RWPE2 (cell line): ENCODE results near the gene NES.

ENCODE experiments used
- ATAC-seq: fragments of 200-7000 bp; cut with Tn5 transposase; 3 replicates; pipeline ENCODE4 v1.9.1; 2021; ENCODE audit warnings: low read depth
- DNase-seq: peaks from one replicate; pipeline ENCODE4 v3.0.0-alpha.2; 2020; ENCODE audit warnings: low spot score
- H3K27ac ChIP-seq: fragments of 450-650 bp; 2 replicates; pipeline ENCODE4 v1.5.1; 2017; ENCODE audit warnings: mild to moderate bottlenecking; ENCODE audit not compliant: poor library complexity, severe bottlenecking
- H3K27me3 ChIP-seq: fragments of 250-450 bp; sonication (Bioruptor Pico); 2 replicates; pipeline ENCODE4 v1.5.1; 2021; ENCODE audit warnings: mild to moderate bottlenecking, moderate library complexity; ENCODE audit not compliant: insufficient read depth, poor library complexity, severe bottlenecking
- H3K36me3 ChIP-seq: fragments of 250-450 bp; sonication (Bioruptor Pico); 2 replicates; pipeline ENCODE4 v1.5.1; 2020; ENCODE audit warnings: low read depth, mild to moderate bottlenecking, moderate library complexity
- H3K4me1 ChIP-seq: fragments of 250-450 bp; sonication (Bioruptor Pico); 2 replicates; pipeline ENCODE4 v1.5.1; 2021; ENCODE audit warnings: mild to moderate bottlenecking, moderate library complexity; ENCODE audit not compliant: insufficient read depth, poor library complexity, severe bottlenecking
- H3K4me3 ChIP-seq: fragments of 250-450 bp; sonication (Bioruptor Pico); 2 replicates; pipeline ENCODE4 v1.5.1; 2021; ENCODE audit warnings: mild to moderate bottlenecking, moderate library complexity; ENCODE audit not compliant: severe bottlenecking
- H3K9me3 ChIP-seq: fragments of 250-450 bp; sonication (Bioruptor Pico); 2 replicates; pipeline ENCODE4 v1.5.1; 2021; ENCODE audit warnings: mild to moderate bottlenecking, moderate library complexity; ENCODE audit not compliant: severe bottlenecking
- TF ChIP-seq, protein P1 (sequence below): fragments of 450-650 bp; IDR thresholded peaks from one replicate; pipeline ENCODE4 v1.5.1; 2017; ENCODE audit warnings: mild to moderate bottlenecking, moderate library complexity; ENCODE audit not compliant: poor library complexity, severe bottlenecking

NES gene

DNA sequence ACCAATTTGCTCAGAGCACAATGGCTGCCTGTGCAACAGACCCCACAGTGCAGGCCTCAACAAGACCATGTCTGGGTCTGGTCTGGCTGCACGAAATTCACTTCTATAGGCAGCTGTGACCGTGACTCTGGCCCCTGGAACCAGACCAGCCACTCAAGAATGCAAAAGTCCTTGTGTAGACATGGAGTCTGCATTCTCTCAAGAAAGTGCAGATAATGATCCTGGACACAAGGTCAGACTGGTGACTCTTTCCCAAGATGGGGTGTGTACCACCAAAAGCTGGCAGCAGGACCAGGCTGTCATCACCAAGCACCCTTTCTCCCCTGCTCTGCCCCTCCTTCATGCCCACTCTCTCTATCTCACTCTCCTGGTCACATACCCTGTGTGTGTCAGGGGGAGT is 43.9 kb upstream of the NES start:
- Histone ChIP-seq H3K4me3 (no peak overlapping the region), H3K4me1 (peaks cover 8% of the 10 kb centered on the region), H3K9me3 (no peaks in the 10 kb centered on the region), H3K27ac (no peak overlapping the region), H3K27me3 (no peaks in the 10 kb centered on the region), H3K36me3 (peaks cover 43% of the 10 kb centered on the region)
- TF ChIP-seq, protein P1, sequence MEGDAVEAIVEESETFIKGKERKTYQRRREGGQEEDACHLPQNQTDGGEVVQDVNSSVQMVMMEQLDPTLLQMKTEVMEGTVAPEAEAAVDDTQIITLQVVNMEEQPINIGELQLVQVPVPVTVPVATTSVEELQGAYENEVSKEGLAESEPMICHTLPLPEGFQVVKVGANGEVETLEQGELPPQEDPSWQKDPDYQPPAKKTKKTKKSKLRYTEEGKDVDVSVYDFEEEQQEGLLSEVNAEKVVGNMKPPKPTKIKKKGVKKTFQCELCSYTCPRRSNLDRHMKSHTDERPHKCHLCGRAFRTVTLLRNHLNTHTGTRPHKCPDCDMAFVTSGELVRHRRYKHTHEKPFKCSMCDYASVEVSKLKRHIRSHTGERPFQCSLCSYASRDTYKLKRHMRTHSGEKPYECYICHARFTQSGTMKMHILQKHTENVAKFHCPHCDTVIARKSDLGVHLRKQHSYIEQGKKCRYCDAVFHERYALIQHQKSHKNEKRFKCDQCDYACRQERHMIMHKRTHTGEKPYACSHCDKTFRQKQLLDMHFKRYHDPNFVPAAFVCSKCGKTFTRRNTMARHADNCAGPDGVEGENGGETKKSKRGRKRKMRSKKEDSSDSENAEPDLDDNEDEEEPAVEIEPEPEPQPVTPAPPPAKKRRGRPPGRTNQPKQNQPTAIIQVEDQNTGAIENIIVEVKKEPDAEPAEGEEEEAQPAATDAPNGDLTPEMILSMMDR: no peak
- ATAC-seq (no peak), DNase-seq (no peak)

DNA sequence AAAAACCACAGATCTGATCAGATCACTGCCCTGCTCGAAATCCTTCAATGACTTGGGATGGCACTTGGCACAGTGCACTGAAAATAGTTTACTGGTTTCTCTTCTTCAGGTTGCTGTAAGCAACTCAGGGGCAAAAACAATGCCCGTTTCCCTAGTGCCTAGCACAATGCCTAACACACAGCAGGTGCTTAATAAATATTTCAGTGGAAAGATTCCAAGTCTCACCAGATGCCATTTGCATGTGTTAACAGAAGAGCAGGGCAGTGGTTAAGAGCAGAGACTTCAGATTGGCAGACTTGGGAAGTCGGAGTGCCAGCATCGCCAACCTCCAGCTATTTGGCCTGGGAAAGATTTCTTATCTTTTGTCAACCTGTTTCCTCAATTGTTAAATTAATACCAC is 40.1 kb upstream of the NES start:
- TF ChIP-seq, protein P1: no peak
- DNase-seq: no peak
- H3K27ac ChIP-seq: no peak overlapping the region
- H3K9me3 ChIP-seq: no peaks in the 10 kb centered on the region
- no peaks in the 10 kb centered on the region for H3K27me3 ChIP-seq
- peaks cover 12% of the 10 kb centered on the region for H3K4me1 ChIP-seq
- ATAC-seq: no peak
- peaks cover 7% of the 10 kb centered on the region for H3K36me3 ChIP-seq
- H3K4me3 ChIP-seq: no peak overlapping the region

DNA sequence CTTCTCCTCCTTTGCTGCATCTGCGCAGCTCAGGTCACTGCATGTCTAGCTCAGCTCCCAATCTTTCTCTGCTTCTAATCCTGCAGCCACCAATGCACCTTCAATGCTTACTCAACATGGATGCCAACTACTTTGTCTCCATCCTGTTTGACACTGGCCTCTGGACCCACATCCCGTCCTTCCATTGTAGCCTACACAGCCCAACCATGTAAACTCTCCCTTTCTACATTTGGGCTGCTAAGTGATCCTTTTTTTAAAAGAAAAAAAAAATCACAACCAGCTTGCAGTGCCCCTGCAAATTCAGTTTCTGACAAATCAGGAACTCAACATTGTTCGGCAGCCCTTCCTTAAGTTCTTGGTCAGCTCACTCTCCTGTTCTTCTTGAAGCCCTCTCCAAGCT is 37.6 kb upstream of the NES start:
- no peaks in the 10 kb centered on the region for H3K27me3 ChIP-seq
- no peaks in the 10 kb centered on the region for H3K9me3 ChIP-seq
- ATAC-seq: no peak
- H3K4me1 ChIP-seq: peaks cover 25% of the 10 kb centered on the region
- H3K4me3 ChIP-seq: no peak overlapping the region
- no peak overlapping the region for H3K27ac ChIP-seq
- H3K36me3 ChIP-seq: no peaks in the 10 kb centered on the region
- TF ChIP-seq, protein P1: no peak
- no peak for DNase-seq

DNA sequence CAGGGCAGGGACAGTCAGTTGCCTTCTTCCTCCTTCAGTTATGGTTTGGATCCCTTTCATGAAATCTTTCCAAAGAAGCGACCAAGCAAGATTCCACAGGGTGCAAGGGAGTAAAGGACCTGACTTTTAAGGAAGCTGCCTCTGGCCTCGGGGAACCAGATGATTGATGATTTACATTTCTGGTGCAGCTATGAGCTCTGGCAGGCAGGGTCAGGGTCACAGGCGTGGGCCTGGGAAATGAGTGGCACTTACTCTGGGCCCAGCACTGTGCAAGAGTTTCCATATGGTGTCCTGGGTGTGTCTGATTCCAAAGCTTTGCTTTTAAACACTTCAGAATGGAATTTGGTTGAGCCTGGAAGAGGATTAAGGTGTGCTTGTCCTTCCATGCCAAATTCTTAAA is 35.4 kb upstream of the NES start:
- TF ChIP-seq, protein P1: no peak
- H3K4me1 ChIP-seq: peaks cover 30% of the 10 kb centered on the region

DNA sequence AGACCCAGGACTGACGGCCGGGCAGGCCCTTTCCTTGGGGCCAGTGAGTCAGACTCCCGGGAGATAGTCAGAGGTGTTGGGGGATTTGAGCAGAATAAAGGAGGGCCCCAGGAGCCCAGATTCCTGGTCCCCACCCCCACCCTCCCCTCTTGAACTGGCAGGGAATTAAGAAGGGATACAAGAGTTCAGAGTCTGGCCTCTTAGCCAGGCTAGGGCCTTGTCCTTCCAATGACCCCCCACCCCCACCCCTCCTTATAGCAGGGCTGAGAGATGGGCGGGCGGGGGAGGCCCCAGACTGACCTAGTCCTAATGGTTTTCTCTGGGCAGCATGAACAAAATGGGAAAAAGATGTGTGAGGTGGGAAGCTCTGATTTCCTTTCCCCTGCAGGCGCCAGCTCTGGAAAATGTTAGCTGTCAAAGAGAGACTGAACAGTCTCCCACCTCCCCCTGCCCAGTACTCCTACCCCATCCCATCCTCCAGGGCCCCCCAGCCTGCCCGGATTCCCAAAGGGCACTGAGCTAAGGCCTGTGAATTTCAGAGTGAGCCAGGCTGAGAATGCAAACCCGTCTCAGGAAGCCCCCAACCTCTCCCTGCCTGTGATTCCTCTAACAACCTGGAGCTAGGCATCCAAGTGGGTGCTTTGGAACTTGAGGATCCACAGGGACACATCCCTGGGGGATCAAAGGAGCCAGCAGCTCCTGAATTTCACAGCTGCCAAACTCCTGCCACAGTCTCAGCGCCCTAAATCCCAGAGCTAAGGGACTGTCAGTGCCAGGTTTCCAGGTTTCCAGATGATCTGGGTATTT is 34.0 kb upstream of the NES start:
- ATAC-seq (no peak), DNase-seq (no peak)
- H3K4me3 ChIP-seq: no peak overlapping the region
- H3K9me3 ChIP-seq: no peaks in the 10 kb centered on the region
- no peak overlapping the region for H3K27ac ChIP-seq
- TF ChIP-seq, protein P1: no peak
- H3K27me3 ChIP-seq: no peaks in the 10 kb centered on the region
- H3K4me1 ChIP-seq: peaks cover 34% of the 10 kb centered on the region
- H3K36me3 ChIP-seq: no peaks in the 10 kb centered on the region

More for the DNA sequence above, 35.4 kb upstream of the NES start:
- Histone ChIP-seq H3K9me3 (no peaks in the 10 kb centered on the region), H3K27me3 (no peaks in the 10 kb centered on the region), H3K27ac (peak overlapping the region; percentile 35), H3K4me3 (no peak overlapping the region), H3K36me3 (no peaks in the 10 kb centered on the region)
- DNase-seq (no peak), ATAC-seq (peak; percentile 2; the same call in 1 of the 3 replicates)
